Activated CD4-positive, CD25-positive, alpha-beta regulatory T cell treated with anti-CD3 and anti-CD28 coated beads, Interleukin-2, amount 50 U/mL, for 72 hours (primary cell): ENCODE measurements around the gene UBE2O.
A peak's percentile ranks its signal among the peaks of the same experiment; 100 is the strongest.

Experiments used
- DNase-seq: peaks from one replicate; pipeline ENCODE4 v3.0.0; 2021

Gene UBE2O

GRCh38 chr17:76385892-76386786, 66.8 kb downstream of the UBE2O start:
- DNase-seq = peak; percentile 82

- DNase-seq = peak; percentile 44
Measured at GRCh38 chr17:76384987-76385891, 67.7 kb downstream of the UBE2O start.

- DNase-seq = peak; percentile 73
Measured at GRCh38 chr17:76384222-76384986, 68.5 kb downstream of the UBE2O start, which contains the start of gene SPHK1. Gene SPHK1, plus strand, starts transcription at chr17:76384609. Its CDS starts 1,036 bp downstream, at chr17:76385645.

- peak; percentile 68 for DNase-seq
Measured at GRCh38 chr17:76383546-76384221, 69.3 kb downstream of the UBE2O start.

- no peak for DNase-seq
Measured at GRCh38 chr17:76382803-76383545, 70.0 kb downstream of the UBE2O start.

- DNase-seq = no peak
Measured at GRCh38 chr17:76382351-76382802, 70.6 kb downstream of the UBE2O start.

GRCh38 chr17:76381633-76382350, 71.2 kb downstream of the UBE2O start:
- DNase-seq = no peak

- no peak for DNase-seq
Measured at GRCh38 chr17:76379646-76380376, 73.1 kb downstream of the UBE2O start.

GRCh38 chr17:76379275-76379641, 73.7 kb downstream of the UBE2O start:
- DNase-seq = no peak

- DNase-seq = no peak
Measured at GRCh38 chr17:76378548-76379274, 74.2 kb downstream of the UBE2O start.

GRCh38 chr17:76376318-76377133, 76.4 kb downstream of the UBE2O start:
- DNase-seq = no peak

- no peak for DNase-seq
Measured at GRCh38 chr17:76371656-76372628, 81.0 kb downstream of the UBE2O start.

- no peak for DNase-seq
Measured at GRCh38 chr17:76370261-76370993, 82.5 kb downstream of the UBE2O start.

- no peak for DNase-seq
Measured at GRCh38 chr17:76369804-76370203, 83.1 kb downstream of the UBE2O start.

GRCh38 chr17:76369379-76369778, 83.6 kb downstream of the UBE2O start:
- no peak for DNase-seq

- DNase-seq = no peak
Measured at GRCh38 chr17:76368545-76368944, 84.4 kb downstream of the UBE2O start.
